T-helper 1 cell treated with Interleukin-12 subunit alpha and Interleukin-12 subunit beta and Interleukin-4 antibody, amounts not matched to agents 30 ng/mL and 1 ng/mL, for 36 hours (primary cell): Measurements from ENCODE around the gene ARFGAP2. TPM values are rescaled to one million over a fixed set of nuclear protein-coding genes. Genes with fewer than 3 reads are reported as not detected.

Experiments
- intact Hi-C: fragments of 100-400 bp; cut with micrococcal nuclease; formaldehyde crosslinking; loops from one replicate; pipeline ENCODE4 v1.15.1; 2024
- total RNA-seq: library from RNA; stranded (reverse); gene quantifications from 2 replicates; pipeline ENCODE4 v1.2.3, GENCODE V29; 2022

Gene ARFGAP2
- total RNA-seq, 1 donor from 2014 or later: 115 TPM

DNA sequence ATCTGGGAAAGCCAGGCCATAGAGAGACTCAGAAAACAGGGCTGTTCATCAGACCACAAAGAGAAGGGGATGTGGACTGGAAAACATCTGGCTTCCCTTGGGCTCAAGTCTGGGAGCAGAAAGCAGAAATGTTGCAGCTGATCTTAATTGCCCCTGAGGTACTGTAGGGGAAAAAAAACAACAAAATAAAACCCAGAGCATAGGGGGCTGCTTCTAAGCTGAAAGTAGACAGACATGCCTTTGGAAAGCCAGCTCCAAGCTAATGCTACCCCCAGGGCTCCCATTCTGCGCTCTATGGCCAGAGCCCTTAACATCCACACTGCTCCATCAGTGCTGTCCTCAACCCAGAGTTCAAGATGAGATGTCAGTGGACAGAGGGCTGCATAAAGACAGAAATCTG is 11.6 kb upstream of the ARFGAP2 start:
- intact Hi-C loops: no loop called here

- intact Hi-C loops: loop anchor here (1.0 kb wide), 1 partner anchor 27 kb away; the partner anchor contains the start of gene DDB2
These were observed 11.0 kb upstream of the ARFGAP2 start for GRCh38 chr11:47187723-47188122.

DNA sequence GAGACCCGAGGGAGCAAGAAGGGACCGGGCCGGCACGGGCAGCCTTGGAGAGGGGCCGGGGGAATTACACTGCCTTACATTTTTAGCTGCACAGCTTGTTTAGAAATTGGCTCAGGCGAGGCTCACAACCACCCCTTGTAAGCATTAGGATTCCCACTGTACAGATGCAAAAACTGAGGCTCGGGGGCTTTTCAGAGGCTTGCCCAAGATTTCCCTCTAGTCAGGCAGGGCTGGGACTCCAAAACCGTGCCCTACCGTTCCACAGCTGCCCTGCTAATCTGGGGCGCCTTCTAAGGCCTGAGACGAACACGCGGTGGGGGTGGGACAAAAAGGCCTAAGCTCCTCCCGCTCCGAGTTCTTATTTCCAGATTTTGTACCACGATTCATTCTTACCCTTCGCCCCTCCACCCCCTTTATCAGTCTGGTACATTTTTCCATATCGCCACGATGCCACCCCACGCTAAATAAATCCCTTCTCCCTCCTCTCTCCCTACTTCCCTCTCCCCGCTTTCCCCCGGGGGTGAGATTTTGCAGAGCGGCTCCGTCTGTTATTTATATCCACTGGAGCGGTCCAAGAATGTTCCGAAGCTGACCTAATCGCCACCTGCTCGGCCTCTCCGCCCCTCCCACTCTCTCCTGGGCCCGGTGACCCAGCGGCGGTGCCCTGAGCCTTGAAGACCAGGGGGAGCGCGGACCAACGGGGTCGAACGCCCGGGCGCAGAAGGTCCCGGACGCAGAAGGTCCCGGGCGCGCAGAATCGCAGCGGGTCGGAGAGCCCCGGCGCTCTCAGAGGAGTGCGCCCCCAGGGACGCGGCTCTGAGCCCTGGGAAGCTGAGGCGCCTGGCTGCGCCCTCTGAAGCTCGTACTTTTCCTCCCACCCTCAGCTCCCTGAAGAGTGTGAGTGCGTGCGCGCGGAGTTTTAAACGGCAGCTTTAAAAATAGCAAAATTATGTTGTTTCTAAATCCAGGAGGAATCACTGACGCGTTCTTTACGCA is 10.3 kb upstream of the ARFGAP2 start:
- intact Hi-C loops: loop anchor here (1.0 kb wide), 2 partner anchors 10 to 27 kb away; partner anchors contain the start of gene DDB2

GRCh38 chr11:47186076-47186699 is 9.5 kb upstream of the ARFGAP2 start, which contains the start of gene PACSIN3:
PACSIN3 (minus strand) TSS chr11:47186434; CDS start chr11:47182727, 3,707 bp downstream.
- intact Hi-C loops: loop anchor here (1.0 kb wide), 1 partner anchor 9 kb away; no protein-coding TSS in a partner anchor

- intact Hi-C loops: loop anchor here (1.0 kb wide), 1 partner anchor 8 kb away; no protein-coding TSS in a partner anchor
These were observed 8.8 kb upstream of the ARFGAP2 start for GRCh38 chr11:47185305-47186075.

GRCh38 chr11:47184711-47185304 is 8.1 kb upstream of the ARFGAP2 start:
- intact Hi-C loops: no loop called here

GRCh38 chr11:47183969-47184368 is 7.3 kb upstream of the ARFGAP2 start:
- intact Hi-C loops: no loop called here

GRCh38 chr11:47183031-47183856 is 6.6 kb upstream of the ARFGAP2 start:
- intact Hi-C loops: no loop called here

DNA sequence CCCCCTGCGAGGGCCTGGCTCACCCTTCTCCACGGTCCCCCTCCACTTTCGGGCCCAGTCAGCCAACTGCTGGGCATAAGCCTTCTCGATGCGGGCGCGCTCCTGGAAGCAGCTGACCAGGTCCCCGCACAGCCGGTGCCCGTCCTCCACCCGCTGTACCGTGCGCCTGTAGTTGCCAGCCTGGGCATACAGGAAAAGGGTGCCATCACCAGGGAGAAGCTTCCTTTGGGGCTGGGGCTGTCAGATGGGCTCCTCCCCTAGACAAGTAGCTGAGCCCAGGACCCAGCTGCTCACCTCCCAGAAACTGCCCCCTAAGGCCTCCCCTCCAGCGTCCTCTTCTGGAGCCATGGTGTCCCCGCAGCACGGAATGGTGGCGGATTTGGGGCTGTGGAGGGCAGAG is 5.7 kb upstream of the ARFGAP2 start:
- intact Hi-C loops: no loop called here

DNA sequence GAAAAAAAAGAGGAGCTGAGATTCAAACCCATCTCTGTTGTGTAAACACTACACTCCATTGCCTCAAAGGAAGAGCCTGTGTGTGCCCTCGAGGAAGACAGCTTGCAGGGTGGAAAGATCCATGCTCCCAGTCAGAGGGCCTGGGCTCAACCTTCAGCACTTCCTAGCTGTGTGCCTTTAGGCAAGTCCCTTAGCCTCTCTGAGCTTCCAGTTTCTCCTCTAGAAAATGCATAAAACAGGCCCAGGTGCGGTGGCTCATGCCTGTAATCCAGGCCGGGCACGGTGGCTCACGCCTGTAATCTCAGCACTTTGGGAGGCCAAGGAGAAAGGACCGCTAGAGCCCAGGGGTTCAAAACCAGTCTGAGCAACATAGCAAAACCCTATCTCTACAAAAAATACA is 4.6 kb upstream of the ARFGAP2 start:
- intact Hi-C loops: no loop called here

GRCh38 chr11:47180006-47180787 is 3.5 kb upstream of the ARFGAP2 start:
- intact Hi-C loops: no loop called here

GRCh38 chr11:47179655-47179991 is 2.9 kb upstream of the ARFGAP2 start:
- intact Hi-C loops: loop anchor here (5.0 to 10.0 kb wide), 2 partner anchors 538 to 1065 kb away; partner anchors contain the start of gene AGBL2

GRCh38 chr11:47178737-47179654 is 2.3 kb upstream of the ARFGAP2 start:
- intact Hi-C loops: loop anchor here (5.0 to 10.0 kb wide), 2 partner anchors 538 to 1064 kb away; partner anchors contain the start of gene AGBL2

DNA sequence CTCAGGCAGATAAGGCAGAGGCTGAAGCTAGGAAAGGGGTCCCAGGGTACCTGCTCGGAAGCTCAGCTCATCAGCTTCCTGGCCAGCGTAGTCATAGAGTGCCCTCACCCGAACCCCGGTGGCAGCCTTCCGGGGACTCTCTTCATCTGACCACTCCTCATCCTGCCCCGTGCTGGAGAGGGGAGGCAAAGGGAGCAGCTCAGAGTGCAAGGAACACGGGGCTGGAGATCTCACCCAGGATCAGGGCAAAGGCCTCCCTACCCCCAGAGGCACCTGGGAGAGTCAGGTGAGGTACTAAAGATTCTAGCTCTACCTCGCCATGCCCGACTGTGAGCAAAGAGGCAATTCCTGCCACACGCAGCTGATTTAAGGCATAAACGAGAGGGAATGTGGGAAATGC is 1.6 kb upstream of the ARFGAP2 start:
- intact Hi-C loops: loop anchor here (5.0 to 10.0 kb wide), 2 partner anchors 539 to 1064 kb away; partner anchors contain the start of gene AGBL2

DNA sequence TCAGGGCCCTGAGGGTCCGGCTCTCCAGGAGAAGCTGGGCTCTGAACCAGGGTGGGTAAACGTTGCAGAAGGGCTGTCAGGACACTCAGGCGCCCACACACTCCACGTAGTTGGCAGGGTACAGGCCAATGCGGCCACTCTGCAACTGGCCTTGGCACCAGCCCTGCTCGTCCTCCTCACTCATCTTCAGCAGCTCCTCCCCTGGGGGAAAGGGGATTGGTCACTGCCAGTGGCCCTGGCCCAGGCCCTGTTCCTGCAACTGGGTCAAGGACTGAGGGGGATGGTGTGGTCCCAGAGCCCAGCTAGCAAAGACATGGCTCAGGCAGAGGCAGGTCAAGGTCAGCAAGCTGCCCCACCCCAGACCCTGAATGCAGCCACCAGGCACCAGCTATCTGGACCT is 1.2 kb upstream of the ARFGAP2 start:
- intact Hi-C loops: loop anchor here (1.0 to 10.0 kb wide), 14 partner anchors 8 to 1063 kb away; partner anchors contain the start of genes ACP2, AGBL2, ATG13 and CELF1

DNA sequence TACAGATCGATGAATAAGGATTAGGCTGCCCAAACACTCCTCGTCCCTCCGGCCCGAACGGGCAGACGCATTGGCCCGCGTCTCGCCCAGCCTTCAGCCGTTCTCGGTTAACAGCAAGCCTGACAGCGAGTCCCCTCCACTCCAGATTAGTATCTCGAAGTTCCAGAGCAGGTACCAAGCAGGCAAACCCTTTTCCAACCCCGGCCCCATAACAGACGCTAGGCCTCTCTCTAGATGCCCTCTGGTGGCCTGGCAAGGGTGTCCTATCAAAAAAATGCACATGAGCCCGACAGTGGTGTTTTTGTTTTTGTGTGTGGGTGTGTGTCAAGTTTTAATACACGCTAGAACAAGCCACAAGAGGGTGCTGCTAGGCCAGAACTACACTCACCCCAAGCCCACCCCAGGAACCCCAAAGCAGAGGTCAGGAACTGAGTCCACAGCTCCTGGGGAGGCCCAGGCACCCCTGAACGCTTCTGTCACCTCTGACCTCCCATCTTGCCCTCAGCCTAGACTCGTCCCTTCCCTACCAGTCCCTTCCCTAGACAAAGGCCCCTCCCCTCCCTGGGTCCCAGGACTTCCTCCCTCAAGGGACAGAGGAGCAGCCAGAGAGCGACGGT is 658 bp upstream of the ARFGAP2 start:
- intact Hi-C loops: loop anchor here (1.0 to 10.0 kb wide), 14 partner anchors 9 to 1063 kb away; partner anchors contain the start of genes ACP2, AGBL2, ATG13 and CELF1

GRCh38 chr11:47175746-47176327 is 842 bp downstream of the ARFGAP2 start:
- intact Hi-C loops: loop anchor here (1.0 to 10.0 kb wide), 6 partner anchors 225 to 1061 kb away; partner anchors contain the start of genes AGBL2, ARHGAP1 and FNBP4
